Liver (tissue), 9 donors: ENCODE data around the gene KIF6. TPM values are rescaled to one million over a fixed set of nuclear protein-coding genes. Genes with fewer than 3 reads are reported as not detected.

Source experiments
- DNase-seq: peaks from one replicate; pipeline ENCODE4 v3.0.0-alpha.2; 2017; ENCODE audit warnings: low spot score
- H3K27ac ChIP-seq, 2 donors: one replicate each; pipeline ENCODE4 v1.7.0; 2013; ENCODE audit warnings: inconsistent platforms in 2 of 2, low read length in 2 of 2, control low read depth in 1 of 2, low read depth in 1 of 2, mild to moderate bottlenecking in 1 of 2
- H3K27me3 ChIP-seq, 4 donors: one replicate each; pipeline versions ENCODE4 v1.6.1 to v1.7.0; 2013; ENCODE audit warnings: low read length in 3 of 4, inconsistent platforms in 1 of 4, mild to moderate bottlenecking in 1 of 4, moderate library complexity in 1 of 4; ENCODE audit not compliant: control insufficient read depth in 4 of 4, insufficient read depth in 4 of 4
- H3K36me3 ChIP-seq, 4 donors: one replicate each; pipeline versions ENCODE4 v1.6.1 to v1.7.0; 2013; ENCODE audit warnings: low read length in 3 of 4, mild to moderate bottlenecking in 3 of 4, low read depth in 1 of 4, moderate library complexity in 1 of 4; ENCODE audit not compliant: control insufficient read depth in 4 of 4, insufficient read depth in 3 of 4
- H3K4me1 ChIP-seq, 4 donors: one replicate each; pipeline versions ENCODE4 v1.6.1 to v1.7.0; 2013; ENCODE audit warnings: low read length in 3 of 4, mild to moderate bottlenecking in 3 of 4, moderate library complexity in 1 of 4; ENCODE audit not compliant: control insufficient read depth in 4 of 4, insufficient read depth in 4 of 4
- H3K4me3 ChIP-seq, 3 donors: one replicate each; pipeline versions ENCODE4 v1.6.1 to v1.7.0; 2013; ENCODE audit warnings: low read length in 3 of 3, control low read depth in 1 of 3, low read depth in 1 of 3, mild to moderate bottlenecking in 1 of 3
- H3K9ac ChIP-seq, 2 donors: one replicate each; pipeline ENCODE4 v1.7.0; 2013; ENCODE audit warnings: low read length in 2 of 2, mild to moderate bottlenecking in 2 of 2, moderate library complexity in 2 of 2, control low read depth in 1 of 2, low read depth in 1 of 2
- H3K9me3 ChIP-seq, 4 donors: one replicate each; pipeline versions ENCODE4 v1.6.1 to v1.7.0; 2013; ENCODE audit warnings: low read length in 3 of 4; ENCODE audit not compliant: control insufficient read depth in 4 of 4
- CTCF ChIP-seq: fragments of 150-350 bp; IDR thresholded peaks from 2 replicates; pipeline ENCODE4 v1.5.1; 2017; ENCODE audit warnings: improper control_type of control experiment, low read depth, low read length; ENCODE audit not compliant: missing input control
- EGR1 ChIP-seq, 2 donors: IDR thresholded peaks; 2 replicates each; pipeline ENCODE4 v1.6.1; 2016 to 2018; ENCODE audit warnings: antibody characterized with exemption in 2 of 2, low read depth in 2 of 2
- FOXA1 ChIP-seq: IDR thresholded peaks from 2 replicates; pipeline ENCODE4 v1.6.1; 2016; ENCODE audit warnings: antibody characterized with exemption
- FOXA2 ChIP-seq: IDR thresholded peaks from 2 replicates; pipeline ENCODE4 v1.6.1; 2016; ENCODE audit warnings: antibody characterized with exemption
- GABPA ChIP-seq, 2 donors: IDR thresholded peaks in 1 of 2; conservative IDR thresholded peaks in 1 of 2; 2 replicates each; pipeline ENCODE4 v1.6.1; 2016; ENCODE audit warnings: antibody characterized with exemption in 2 of 2, mild to moderate bottlenecking in 1 of 2, moderate library complexity in 1 of 2
- HNF4A ChIP-seq, 2 donors: conservative IDR thresholded peaks; 2 replicates each; pipeline ENCODE4 v1.6.1; 2016; ENCODE audit warnings: antibody characterized with exemption in 2 of 2, mild to moderate bottlenecking in 2 of 2
- HNF4G ChIP-seq: IDR thresholded peaks from 2 replicates; pipeline ENCODE4 v1.6.1; 2016; ENCODE audit warnings: antibody characterized with exemption
- JUND ChIP-seq, 2 donors: IDR thresholded peaks; 2 replicates each; pipeline ENCODE4 v1.6.1; 2016; ENCODE audit warnings: antibody characterized with exemption in 2 of 2
- MAX ChIP-seq: IDR thresholded peaks from 2 replicates; pipeline ENCODE4 v1.6.1; 2016; ENCODE audit warnings: antibody characterized with exemption
- NR2F2 ChIP-seq: IDR thresholded peaks from 2 replicates; pipeline ENCODE4 v1.6.1; 2016; ENCODE audit warnings: antibody characterized with exemption
- RAD21 ChIP-seq, 2 donors: IDR thresholded peaks; 2 replicates each; pipeline ENCODE4 v1.6.1; 2016; ENCODE audit warnings: antibody characterized with exemption in 2 of 2, mild to moderate bottlenecking in 2 of 2
- REST ChIP-seq: IDR thresholded peaks from 2 replicates; pipeline ENCODE4 v1.6.1; 2016; ENCODE audit warnings: antibody characterized with exemption, mild to moderate bottlenecking
- RXRA ChIP-seq, 2 donors: IDR thresholded peaks; 2 replicates each; pipeline ENCODE4 v1.6.1; 2017 to 2018; ENCODE audit warnings: antibody characterized with exemption in 2 of 2, mild to moderate bottlenecking in 1 of 2
- SP1 ChIP-seq: IDR thresholded peaks from 2 replicates; pipeline ENCODE4 v1.6.1; 2018; ENCODE audit warnings: antibody characterized with exemption, mild to moderate bottlenecking
- TAF1 ChIP-seq: conservative IDR thresholded peaks from 2 replicates; pipeline ENCODE4 v1.6.1; 2016; ENCODE audit warnings: antibody characterized with exemption, mild to moderate bottlenecking
- YY1 ChIP-seq: IDR thresholded peaks from 2 replicates; pipeline ENCODE4 v1.6.1; 2016; ENCODE audit warnings: antibody characterized with exemption, mild to moderate bottlenecking
- WGBS: extraction: QIAGEN DNeasy Blood & Tissue Kit; methylation state at CpG from one replicate; pipeline ENCODE4 v1.1.7; 2013; 5-methylcytosine and 5-hydroxymethylcytosine counted together
- polyA plus RNA-seq, 2 donors: library from polyadenylated mRNA; stranded (reverse) in 1 of 2; unstranded in 1 of 2; fragments of 200-250 nt in 1 of 2; fragments of >200 nt in 1 of 2; fragmentation: Nextera tagmentation in 1 of 2; extraction: Ambion mirVana in 1 of 2; gene quantifications; one replicate each; pipeline versions ENCODE4 v1.2.1 to v1.2.3, GENCODE V29; 2013 to 2015
- total RNA-seq, 2 donors: library from RNA; depleted of rRNA; stranded (reverse); fragments of >200 nt; gene quantifications; one replicate each; pipeline ENCODE4 v1.2.3, GENCODE V29; 2014
- donor health status: healthy.
- donor health status: healthy.
- donor health status: healthy.
- donor health status: healthy.
- donor health status: healthy.

Gene KIF6
- total and polyA plus RNA-seq, 4 donors, result 0.17 to 7.5 (median 0.29) TPM

GRCh38 chr6:39760226-39760952 lies 35.2 kb upstream of the KIF6 start:
- 82% methylated on average over 3 of the region's 3 CpGs for WGBS
- Histone ChIP-seq H3K9me3 (no peaks in the 10 kb centered on the region), H3K4me3 (no peak overlapping the region), H3K27ac (no peak overlapping the region), H3K36me3 (no peaks in the 10 kb centered on the region), H3K9ac (no peak overlapping the region), H3K27me3 (no peaks in the 10 kb centered on the region), H3K4me1 (no peaks in the 10 kb centered on the region)
- TF ChIP-seq NR2F2 (peak; percentile 31), RXRA (IDR thresholded peaks at IDR 0.05) (no peak), FOXA1 (no peak)
- no peak for DNase-seq

GRCh38 chr6:39758905-39759605 lies 33.8 kb upstream of the KIF6 start:
- Histone ChIP-seq H3K27me3 (no peaks in the 10 kb centered on the region), H3K36me3 (no peaks in the 10 kb centered on the region), H3K27ac (no peak overlapping the region), H3K9ac (no peak overlapping the region), H3K4me3 (no peak overlapping the region), H3K4me1 (no peaks in the 10 kb centered on the region), H3K9me3 (no peaks in the 10 kb centered on the region)
- WGBS, result 90% methylated on average over 2 of the region's 2 CpGs
- TF ChIP-seq FOXA2, result no peak
- TF ChIP-seq GABPA (IDR thresholded peaks at IDR 0.05 in 1 of 2, conservative IDR thresholded peaks at IDR 0.05 in 1 of 2), result no peak
- TF ChIP-seq CTCF, result no peak
- TF ChIP-seq RAD21 (IDR thresholded peaks at IDR 0.05), result no peak
- TF ChIP-seq TAF1, result no peak
- TF ChIP-seq MAX, result no peak
- TF ChIP-seq EGR1 (IDR thresholded peaks at IDR 0.05; ENCODE audit: low read depth in 2 of 2), result no peak
- no peak for TF ChIP-seq FOXA1
- TF ChIP-seq RXRA (IDR thresholded peaks at IDR 0.05), result no peak
- TF ChIP-seq HNF4A (conservative IDR thresholded peaks at IDR 0.05), result no peak
- TF ChIP-seq REST, result no peak
- no peak for TF ChIP-seq NR2F2
- TF ChIP-seq HNF4G, result no peak
- no peak for TF ChIP-seq SP1
- no peak for TF ChIP-seq YY1
- no peak for TF ChIP-seq JUND (IDR thresholded peaks at IDR 0.05)
- no peak for DNase-seq
